ENCODE results near the gene PLXNB2. TPM values are rescaled to one million over a fixed set of nuclear protein-coding genes. Genes with fewer than 3 reads are reported as not detected.

PLXNB2 gene
- total RNA-seq, 3 donors from 2014 or later, result 232 to 318 (median 250) TPM

- no peak for TF ChIP-seq CTCF (IDR thresholded peaks at IDR 0.05)
- H3K4me3 ChIP-seq, result no peak overlapping the region
- H3K9me3 ChIP-seq, result no peaks in the 10 kb centered on the region
- DNase-seq (no peak), ATAC-seq (no peak)
- intact Hi-C loops (cut with DNase I, micrococcal nuclease), result no loop called here
- no peaks in the 10 kb centered on the region for H3K36me3 ChIP-seq (ENCODE audit: low read depth)
- peaks cover 6% of the 10 kb centered on the region for H3K4me1 ChIP-seq (ENCODE audit: low read depth)
These were observed 39.7 kb upstream of the PLXNB2 start for GRCh38 chr22:50347157-50347556.

- Histone ChIP-seq H3K4me1 (ENCODE audit: low read depth) (peaks cover 9% of the 10 kb centered on the region), H3K36me3 (ENCODE audit: low read depth) (no peaks in the 10 kb centered on the region), H3K4me3 (no peak overlapping the region), H3K9me3 (no peaks in the 10 kb centered on the region)
- DNase-seq, result no peak
- intact Hi-C loops (cut with DNase I, micrococcal nuclease), result no loop called here
- ATAC-seq, result no peak
- no peak for TF ChIP-seq CTCF (IDR thresholded peaks at IDR 0.05)
These were observed 39.0 kb upstream of the PLXNB2 start for GRCh38 chr22:50346470-50346869.

- intact Hi-C loops (cut with DNase I, micrococcal nuclease), result loop anchor here in 1 of 2 donors (5.0 kb wide), 1 partner anchor 91 kb away; the partner anchor contains the start of gene HDAC10
- no peak for TF ChIP-seq CTCF (IDR thresholded peaks at IDR 0.05)
- no peak for DNase-seq
These were observed 36.1 kb upstream of the PLXNB2 start for GRCh38 chr22:50343541-50343935.

GRCh38 chr22:50342651-50343540 lies 35.5 kb upstream of the PLXNB2 start, which contains the start of gene PPP6R2:
Gene PPP6R2, plus strand, starts transcription at chr22:50343327. Its CDS starts 50,582 bp downstream, at chr22:50393909.
- Histone ChIP-seq H3K4me3 (peak within 1 kb of the TSS; percentile 77), H3K36me3 (ENCODE audit: low read depth) (no peaks in the 10 kb centered on the region), H3K9me3 (no peaks in the 10 kb centered on the region), H3K4me1 (ENCODE audit: low read depth) (peaks cover 9% of the 10 kb centered on the region)
- ATAC-seq (peak; percentile 94), DNase-seq (peak; percentile 90 to 93 (median 91))
- no peak for TF ChIP-seq CTCF (IDR thresholded peaks at IDR 0.05)
- intact Hi-C loops (cut with DNase I, micrococcal nuclease), result loop anchor here in 1 of 2 donors (5.0 kb wide), 1 partner anchor 91 kb away; the partner anchor contains the start of gene HDAC10

More at GRCh38 chr22:50343541-50343935, 36.1 kb upstream of the PLXNB2 start:
- H3K9me3 ChIP-seq, result no peaks in the 10 kb centered on the region
- peak overlapping the region; percentile 77 for H3K4me3 ChIP-seq
- H3K4me1 ChIP-seq (ENCODE audit: low read depth), result peaks cover 9% of the 10 kb centered on the region
- ATAC-seq, result no peak
- H3K36me3 ChIP-seq (ENCODE audit: low read depth), result no peaks in the 10 kb centered on the region

- Histone ChIP-seq H3K4me3 (no peak overlapping the region), H3K36me3 (ENCODE audit: low read depth) (no peaks in the 10 kb centered on the region), H3K9me3 (no peaks in the 10 kb centered on the region), H3K4me1 (ENCODE audit: low read depth) (peaks cover 9% of the 10 kb centered on the region)
- DNase-seq, result peak; percentile 90 to 94 (median 91)
- ATAC-seq, result peak; percentile 87
- intact Hi-C loops (cut with DNase I, micrococcal nuclease), result loop anchor here in 1 of 2 donors (5.0 kb wide), 1 partner anchor 90 kb away; the partner anchor contains the start of gene HDAC10
- peak; percentile 92 for TF ChIP-seq CTCF (IDR thresholded peaks at IDR 0.05)
These were observed 34.7 kb upstream of the PLXNB2 start for GRCh38 chr22:50341977-50342650.

All from mucosa of descending colon (tissue), 3 donors.